ENCODE results near the gene MSANTD1. TPM values are rescaled to one million over a fixed set of nuclear protein-coding genes. Genes with fewer than 3 reads are reported as not detected.

Gene MSANTD1
- total RNA-seq, 1 donor from 2014 or later: 1.9 TPM

DNA sequence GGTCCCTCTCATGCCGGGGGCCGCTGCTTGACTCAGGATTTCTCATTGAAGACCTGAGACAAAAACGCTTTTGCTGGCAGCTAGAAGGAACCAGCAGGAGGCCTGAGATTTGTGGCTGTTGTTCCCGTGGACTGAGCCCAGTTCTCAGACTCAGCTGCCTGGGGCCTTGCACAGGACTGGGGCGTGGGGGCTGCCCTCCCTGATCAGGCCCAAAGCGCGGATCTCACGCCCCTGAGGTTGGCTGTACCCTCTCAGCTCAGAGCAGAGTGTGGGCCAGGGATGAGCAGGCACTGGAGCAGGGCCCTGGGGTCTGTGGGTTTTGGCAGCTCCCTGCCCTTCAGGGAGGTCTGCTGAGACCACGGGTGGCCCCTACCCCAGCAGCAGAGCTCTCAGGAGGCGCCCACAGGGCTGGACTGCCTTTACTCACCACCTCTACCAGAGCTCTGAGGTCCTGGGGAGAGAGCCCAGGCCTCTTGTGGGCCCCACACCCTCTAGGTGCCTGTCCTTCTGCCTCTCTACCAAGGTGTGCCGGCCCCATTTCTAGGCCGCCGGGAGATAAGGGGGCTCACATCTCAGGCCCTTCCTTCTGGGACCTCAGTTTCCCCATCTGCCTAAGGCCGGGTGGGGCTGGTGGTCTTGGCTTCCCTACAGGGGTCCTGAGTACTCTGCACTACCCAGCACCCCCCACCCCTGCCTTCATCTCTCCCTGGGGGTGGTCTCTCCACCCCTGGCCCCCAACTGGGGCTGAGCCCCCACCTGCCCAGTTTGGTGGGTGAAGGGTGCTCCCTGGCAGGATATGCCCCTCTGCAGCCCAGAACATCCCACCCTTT lies 5.6 kb downstream of the MSANTD1 start:
- no peaks in the 10 kb centered on the region for H3K27me3 ChIP-seq (ENCODE audit: low read depth)
- H3K27ac ChIP-seq: no peak overlapping the region
- intact Hi-C loops (cut with DNase I): no loop called here
- H3K9me3 ChIP-seq: no peaks in the 10 kb centered on the region
- no peak overlapping the region for H3K4me3 ChIP-seq
- H3K36me3 ChIP-seq: peaks cover 9% of the 10 kb centered on the region
- no peak for DNase-seq
- no peak for ATAC-seq
- H3K4me1 ChIP-seq: no peaks in the 10 kb centered on the region
- TF ChIP-seq, protein P1, sequence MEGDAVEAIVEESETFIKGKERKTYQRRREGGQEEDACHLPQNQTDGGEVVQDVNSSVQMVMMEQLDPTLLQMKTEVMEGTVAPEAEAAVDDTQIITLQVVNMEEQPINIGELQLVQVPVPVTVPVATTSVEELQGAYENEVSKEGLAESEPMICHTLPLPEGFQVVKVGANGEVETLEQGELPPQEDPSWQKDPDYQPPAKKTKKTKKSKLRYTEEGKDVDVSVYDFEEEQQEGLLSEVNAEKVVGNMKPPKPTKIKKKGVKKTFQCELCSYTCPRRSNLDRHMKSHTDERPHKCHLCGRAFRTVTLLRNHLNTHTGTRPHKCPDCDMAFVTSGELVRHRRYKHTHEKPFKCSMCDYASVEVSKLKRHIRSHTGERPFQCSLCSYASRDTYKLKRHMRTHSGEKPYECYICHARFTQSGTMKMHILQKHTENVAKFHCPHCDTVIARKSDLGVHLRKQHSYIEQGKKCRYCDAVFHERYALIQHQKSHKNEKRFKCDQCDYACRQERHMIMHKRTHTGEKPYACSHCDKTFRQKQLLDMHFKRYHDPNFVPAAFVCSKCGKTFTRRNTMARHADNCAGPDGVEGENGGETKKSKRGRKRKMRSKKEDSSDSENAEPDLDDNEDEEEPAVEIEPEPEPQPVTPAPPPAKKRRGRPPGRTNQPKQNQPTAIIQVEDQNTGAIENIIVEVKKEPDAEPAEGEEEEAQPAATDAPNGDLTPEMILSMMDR (IDR thresholded peaks at IDR 0.05): no peak

DNA sequence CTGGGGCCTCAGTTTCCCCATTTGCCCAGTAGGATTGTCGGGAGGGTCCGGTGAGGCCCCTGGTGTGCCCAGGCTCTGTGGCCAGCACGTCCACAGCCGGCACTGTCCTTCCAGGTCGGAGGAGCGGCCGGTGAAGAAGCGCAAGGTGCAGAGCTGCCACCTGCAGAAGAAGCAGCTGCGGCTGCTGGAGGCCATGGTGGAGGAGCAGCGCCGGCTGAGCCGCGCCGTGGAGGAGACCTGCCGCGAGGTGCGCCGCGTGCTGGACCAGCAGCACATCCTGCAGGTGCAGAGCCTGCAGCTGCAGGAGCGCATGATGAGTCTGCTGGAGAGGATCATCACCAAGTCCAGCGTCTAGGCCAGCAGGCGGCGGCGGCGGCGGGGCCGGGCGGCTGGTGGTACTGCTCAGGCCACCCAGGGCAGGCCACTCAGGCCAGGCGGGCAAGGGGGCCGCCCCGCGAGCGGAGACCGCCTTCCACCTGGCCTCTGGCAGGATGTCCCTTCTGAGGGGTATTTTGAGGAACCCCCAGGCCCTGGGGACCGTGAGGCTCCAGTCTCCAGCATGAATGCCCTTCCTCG lies 6.7 kb downstream of the MSANTD1 start:
- Histone ChIP-seq H3K9me3 (no peaks in the 10 kb centered on the region), H3K27ac (no peak overlapping the region), H3K4me1 (no peaks in the 10 kb centered on the region), H3K4me3 (no peak overlapping the region), H3K36me3 (peaks cover 9% of the 10 kb centered on the region), H3K27me3 (ENCODE audit: low read depth) (no peaks in the 10 kb centered on the region)
- ATAC-seq (no peak), DNase-seq (no peak)
- intact Hi-C loops (cut with DNase I): no loop called here
- TF ChIP-seq, protein P1 (IDR thresholded peaks at IDR 0.05): no peak

DNA sequence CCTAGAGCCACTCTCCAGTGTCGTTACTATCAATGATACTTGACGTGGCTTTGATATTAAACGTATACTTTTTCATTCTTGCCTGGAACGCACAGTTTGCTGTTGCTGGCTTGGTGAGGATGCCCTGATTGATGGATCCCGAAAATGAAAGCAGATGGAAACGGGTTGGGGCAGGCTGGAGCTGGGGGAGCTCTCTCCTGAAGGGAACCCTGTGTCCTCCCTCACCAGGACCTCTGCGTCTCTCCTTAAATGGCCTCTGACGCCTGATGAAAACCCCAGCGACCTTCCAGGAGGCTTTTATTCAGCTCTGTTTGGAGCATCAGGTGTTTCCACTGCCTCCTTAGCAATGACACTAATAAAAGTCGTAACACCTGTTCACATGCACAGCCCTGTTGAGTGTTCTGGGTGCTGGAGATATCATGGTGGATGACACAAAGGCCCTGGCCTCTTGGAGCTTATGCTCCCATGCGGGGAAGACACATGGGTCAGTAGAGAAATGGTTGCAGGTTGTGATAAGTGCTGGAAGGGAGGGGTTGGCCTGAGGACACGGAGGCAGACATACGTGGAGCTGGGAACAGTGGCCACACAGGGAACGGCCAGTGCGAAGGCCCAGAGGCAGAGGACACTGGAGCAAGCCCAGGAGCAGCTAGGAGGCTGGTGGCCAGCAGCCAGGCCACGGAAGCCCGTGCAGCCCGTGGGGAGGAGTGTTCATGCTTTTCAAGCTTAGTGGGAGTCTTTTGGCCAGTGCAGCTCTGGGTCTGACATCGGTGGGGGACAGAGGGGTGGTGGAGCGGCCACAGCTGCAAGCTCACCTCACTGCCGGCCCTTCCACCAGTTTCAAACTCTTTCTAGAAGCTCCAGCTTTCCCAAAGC lies 7.5 kb downstream of the MSANTD1 start:
- no peaks in the 10 kb centered on the region for H3K4me1 ChIP-seq
- peaks cover 9% of the 10 kb centered on the region for H3K36me3 ChIP-seq
- intact Hi-C loops (cut with DNase I): no loop called here
- no peak overlapping the region for H3K4me3 ChIP-seq
- H3K9me3 ChIP-seq: no peaks in the 10 kb centered on the region
- no peaks in the 10 kb centered on the region for H3K27me3 ChIP-seq (ENCODE audit: low read depth)
- ATAC-seq (no peak), DNase-seq (no peak)
- no peak overlapping the region for H3K27ac ChIP-seq
- TF ChIP-seq, protein P1 (IDR thresholded peaks at IDR 0.05): no peak

DNA sequence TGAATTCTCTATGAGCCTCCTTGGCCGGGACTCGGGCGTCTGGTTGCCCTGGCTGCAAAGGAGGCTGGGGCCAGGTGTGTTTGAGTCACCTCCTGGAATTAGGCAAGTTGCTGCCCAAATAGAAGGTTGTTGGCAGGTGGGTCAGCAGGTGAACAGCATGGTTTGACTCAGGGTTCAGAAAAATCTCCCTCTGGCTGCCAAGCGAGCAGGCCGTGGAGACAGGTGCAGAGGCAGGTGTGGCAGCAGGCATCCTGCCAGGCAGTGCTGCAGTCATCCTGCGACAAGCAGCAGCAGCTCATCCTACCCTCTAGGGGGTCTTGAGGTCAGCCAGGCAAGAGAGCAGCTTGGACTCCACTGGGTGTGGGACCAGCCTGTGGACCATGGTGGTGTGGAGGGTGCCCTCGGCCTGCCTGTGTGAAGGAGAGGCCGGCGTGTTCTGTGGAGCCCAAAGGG lies 8.2 kb downstream of the MSANTD1 start:
- Histone ChIP-seq H3K27me3 (ENCODE audit: low read depth) (no peaks in the 10 kb centered on the region), H3K36me3 (peaks cover 9% of the 10 kb centered on the region), H3K4me3 (no peak overlapping the region), H3K27ac (no peak overlapping the region), H3K4me1 (no peaks in the 10 kb centered on the region), H3K9me3 (no peaks in the 10 kb centered on the region)
- peak in 1 of 2 donors; percentile 25 for ATAC-seq
- TF ChIP-seq, protein P1 (IDR thresholded peaks at IDR 0.05): no peak
- DNase-seq: no peak
- intact Hi-C loops (cut with DNase I): no loop called here
